Erythroblast (primary cell): ENCODE measurements around the gene ISM1.

Source experiments
- GATA1 ChIP-seq: IDR thresholded peaks from 2 replicates; pipeline ENCODE4 v1.6.1; 2011; ENCODE audit warnings: low read depth, mild to moderate bottlenecking, control low read depth, low read length, moderate library complexity
- POLR2A ChIP-seq: IDR thresholded peaks from 2 replicates; pipeline ENCODE4 v1.6.1; 2011; ENCODE audit warnings: mild to moderate bottlenecking, low read length

- TF ChIP-seq POLR2A = no peak
- no peak for TF ChIP-seq GATA1
These were observed 34.9 kb upstream of the ISM1 start for GRCh38 chr20:13186043-13186774.
